Erythroblast (primary cell): ENCODE measurements around the gene KCTD17.

ENCODE experiments used
- GATA1 ChIP-seq: IDR thresholded peaks from 2 replicates; pipeline ENCODE4 v1.6.1; 2011; ENCODE audit warnings: low read depth, mild to moderate bottlenecking, control low read depth, low read length, moderate library complexity
- POLR2A ChIP-seq: IDR thresholded peaks from 2 replicates; pipeline ENCODE4 v1.6.1; 2011; ENCODE audit warnings: mild to moderate bottlenecking, low read length

DNA sequence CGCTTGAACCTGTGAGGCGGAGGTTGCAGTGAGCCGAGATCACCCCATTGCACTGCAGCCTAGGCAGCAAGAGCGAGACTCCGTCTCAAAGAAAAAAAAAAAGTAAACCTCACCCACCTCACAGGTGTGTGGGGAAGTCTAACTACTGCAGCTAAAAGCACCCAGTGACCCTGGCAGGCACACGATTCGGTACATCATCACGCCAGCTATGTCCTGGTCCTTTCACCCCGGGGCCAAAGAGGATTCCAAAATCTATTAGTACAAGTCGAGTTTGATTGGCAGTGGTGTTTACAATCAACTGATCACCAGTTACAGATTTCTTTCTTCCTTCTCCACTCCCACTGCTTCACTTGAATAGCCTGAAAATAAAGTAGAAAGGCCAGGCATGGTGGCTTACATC lies 38.6 kb upstream of the KCTD17 start:
- TF ChIP-seq POLR2A (no peak), GATA1 (no peak)
